ENCODE measurements around the gene ARHGAP24.

DNA sequence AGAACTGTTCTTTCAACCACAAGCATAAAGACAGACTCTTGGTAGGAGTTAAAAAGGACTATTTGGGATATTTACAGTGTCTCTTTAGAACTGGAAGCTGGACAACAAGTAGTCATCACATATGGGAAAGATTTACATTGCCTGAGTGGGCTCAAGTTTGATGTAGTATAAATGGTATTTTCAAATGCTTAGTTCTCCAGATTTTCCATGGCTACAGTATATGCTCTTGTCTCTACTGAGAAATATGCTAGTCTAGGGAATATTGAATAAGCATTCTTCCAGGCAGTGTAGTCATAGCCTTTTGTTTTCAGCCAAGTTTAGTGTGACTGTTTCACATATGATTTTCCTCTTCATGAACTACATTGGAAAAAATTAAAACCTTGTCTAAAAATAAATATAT lies 315.6 kb downstream of the ARHGAP24 start:
- TF ChIP-seq, protein P1, sequence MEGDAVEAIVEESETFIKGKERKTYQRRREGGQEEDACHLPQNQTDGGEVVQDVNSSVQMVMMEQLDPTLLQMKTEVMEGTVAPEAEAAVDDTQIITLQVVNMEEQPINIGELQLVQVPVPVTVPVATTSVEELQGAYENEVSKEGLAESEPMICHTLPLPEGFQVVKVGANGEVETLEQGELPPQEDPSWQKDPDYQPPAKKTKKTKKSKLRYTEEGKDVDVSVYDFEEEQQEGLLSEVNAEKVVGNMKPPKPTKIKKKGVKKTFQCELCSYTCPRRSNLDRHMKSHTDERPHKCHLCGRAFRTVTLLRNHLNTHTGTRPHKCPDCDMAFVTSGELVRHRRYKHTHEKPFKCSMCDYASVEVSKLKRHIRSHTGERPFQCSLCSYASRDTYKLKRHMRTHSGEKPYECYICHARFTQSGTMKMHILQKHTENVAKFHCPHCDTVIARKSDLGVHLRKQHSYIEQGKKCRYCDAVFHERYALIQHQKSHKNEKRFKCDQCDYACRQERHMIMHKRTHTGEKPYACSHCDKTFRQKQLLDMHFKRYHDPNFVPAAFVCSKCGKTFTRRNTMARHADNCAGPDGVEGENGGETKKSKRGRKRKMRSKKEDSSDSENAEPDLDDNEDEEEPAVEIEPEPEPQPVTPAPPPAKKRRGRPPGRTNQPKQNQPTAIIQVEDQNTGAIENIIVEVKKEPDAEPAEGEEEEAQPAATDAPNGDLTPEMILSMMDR (IDR thresholded peaks at IDR 0.05): no peak
- TF ChIP-seq POLR2A (IDR thresholded peaks at IDR 0.05): no peak

All from ovary (tissue), 3 donors.